Fibroblast of pulmonary artery (primary cell): Measurements from ENCODE around the gene MPRIP.
A peak's percentile ranks its signal among the peaks of the same experiment; 100 is the strongest.

Experiments
- DNase-seq: peaks from one replicate; pipeline ENCODE4 v3.0.0-alpha.2; 2010; ENCODE audit warnings: low read depth
- H3K4me3 ChIP-seq: replicated peaks from 2 replicates; pipeline ENCODE4 v1.5.1; 2011; ENCODE audit warnings: low read depth, mild to moderate bottlenecking, control low read depth, low read length, moderate library complexity
- TF ChIP-seq, protein P1 (sequence below): IDR thresholded peaks from 2 replicates; pipeline ENCODE4 v1.5.1; 2011; ENCODE audit warnings: mild to moderate bottlenecking, control low read depth, low read length, inconsistent platforms; ENCODE audit errors: missing control alignments

Gene MPRIP

DNA sequence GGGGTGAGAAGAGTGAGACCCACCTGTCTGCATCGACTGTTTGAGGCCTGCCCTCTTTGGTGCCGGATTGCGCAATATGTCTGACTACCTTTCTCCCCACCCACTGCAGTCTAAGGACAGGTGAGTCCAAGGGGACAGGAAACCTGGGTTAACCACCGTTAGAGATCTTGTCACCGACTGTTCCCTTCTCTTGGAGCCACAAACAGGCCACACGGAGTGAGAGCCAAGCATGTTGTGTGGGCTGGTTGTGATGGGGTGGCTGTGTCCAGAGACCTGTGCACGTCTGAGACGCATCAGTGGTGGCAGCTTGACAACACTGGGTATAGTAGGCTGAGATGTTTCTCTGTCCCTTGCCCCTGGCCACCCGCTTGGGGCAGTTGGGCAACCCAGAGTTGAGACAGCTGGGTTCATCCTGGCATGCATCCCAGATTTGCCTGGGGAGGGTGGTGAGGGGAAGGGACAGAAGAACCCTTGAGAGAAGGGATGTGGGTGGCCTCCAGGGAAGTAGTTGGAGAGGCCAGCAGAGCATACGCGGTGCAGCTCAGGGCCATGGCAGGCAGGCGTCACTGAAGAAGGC, 21.4 kb downstream of the MPRIP start:
- no peak for DNase-seq
- TF ChIP-seq, protein P1, sequence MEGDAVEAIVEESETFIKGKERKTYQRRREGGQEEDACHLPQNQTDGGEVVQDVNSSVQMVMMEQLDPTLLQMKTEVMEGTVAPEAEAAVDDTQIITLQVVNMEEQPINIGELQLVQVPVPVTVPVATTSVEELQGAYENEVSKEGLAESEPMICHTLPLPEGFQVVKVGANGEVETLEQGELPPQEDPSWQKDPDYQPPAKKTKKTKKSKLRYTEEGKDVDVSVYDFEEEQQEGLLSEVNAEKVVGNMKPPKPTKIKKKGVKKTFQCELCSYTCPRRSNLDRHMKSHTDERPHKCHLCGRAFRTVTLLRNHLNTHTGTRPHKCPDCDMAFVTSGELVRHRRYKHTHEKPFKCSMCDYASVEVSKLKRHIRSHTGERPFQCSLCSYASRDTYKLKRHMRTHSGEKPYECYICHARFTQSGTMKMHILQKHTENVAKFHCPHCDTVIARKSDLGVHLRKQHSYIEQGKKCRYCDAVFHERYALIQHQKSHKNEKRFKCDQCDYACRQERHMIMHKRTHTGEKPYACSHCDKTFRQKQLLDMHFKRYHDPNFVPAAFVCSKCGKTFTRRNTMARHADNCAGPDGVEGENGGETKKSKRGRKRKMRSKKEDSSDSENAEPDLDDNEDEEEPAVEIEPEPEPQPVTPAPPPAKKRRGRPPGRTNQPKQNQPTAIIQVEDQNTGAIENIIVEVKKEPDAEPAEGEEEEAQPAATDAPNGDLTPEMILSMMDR, result no peak
- no peak overlapping the region for H3K4me3 ChIP-seq

DNA sequence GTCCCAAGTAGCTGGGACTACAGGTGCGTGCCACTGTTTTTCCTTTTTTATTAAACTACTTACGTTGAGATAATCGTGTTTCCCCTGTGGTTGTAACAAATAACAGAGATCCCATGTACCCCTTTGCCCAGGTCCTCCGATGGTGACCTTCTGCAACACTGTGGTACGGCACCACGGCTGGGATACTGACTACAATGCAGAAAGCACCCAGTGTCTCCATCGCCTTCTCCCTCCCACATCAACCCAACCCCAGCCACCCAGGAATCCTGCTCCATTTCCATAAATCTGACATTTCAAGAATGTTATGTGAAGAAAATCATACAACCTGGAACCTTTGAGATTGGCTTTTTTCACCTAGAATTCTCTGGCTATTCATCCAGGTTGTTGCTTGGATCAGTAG, 22.1 kb downstream of the MPRIP start:
- TF ChIP-seq, protein P1, result no peak
- no peak for DNase-seq

DNA sequence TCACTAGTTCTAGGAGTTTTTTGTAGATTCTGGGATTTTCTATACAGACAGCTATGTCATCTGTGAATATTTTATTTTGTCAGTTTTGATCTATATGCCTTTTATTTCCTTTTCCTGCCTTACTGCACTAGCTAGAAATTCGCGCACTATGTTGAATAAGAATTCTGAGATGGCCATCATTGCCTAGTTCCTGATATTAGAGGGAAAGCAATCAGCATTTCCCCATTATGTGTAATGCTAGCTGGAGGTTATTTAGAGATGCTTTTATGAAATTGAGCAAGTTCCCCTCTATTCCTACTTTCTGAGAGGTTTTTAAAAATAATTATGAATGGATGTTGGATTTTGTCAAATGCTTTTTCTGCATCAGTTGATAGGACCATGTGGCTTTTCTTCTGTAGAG, 23.8 kb downstream of the MPRIP start:
- TF ChIP-seq, protein P1, result no peak
- DNase-seq, result no peak
- no peak overlapping the region for H3K4me3 ChIP-seq

More for the DNA sequence above, 22.1 kb downstream of the MPRIP start:
- no peak overlapping the region for H3K4me3 ChIP-seq

DNA sequence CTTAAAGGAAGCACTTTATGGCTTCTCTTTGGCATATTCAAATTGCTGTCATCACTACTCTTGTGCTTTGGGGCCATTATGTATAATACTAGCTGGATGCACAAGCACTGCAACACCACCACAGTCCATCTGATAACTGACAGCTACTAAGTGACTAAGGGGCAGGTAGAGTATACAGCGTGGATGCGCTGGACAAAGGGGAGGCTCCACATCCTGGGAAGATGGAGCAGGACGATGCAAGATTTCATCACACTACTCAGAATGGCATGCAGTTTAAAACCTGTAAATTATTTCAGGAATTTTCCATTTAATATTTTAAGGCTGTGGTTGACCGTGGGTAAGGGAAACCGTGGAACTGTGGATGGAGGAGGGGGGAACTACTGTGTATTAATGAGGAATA, 25.0 kb downstream of the MPRIP start:
- no peak overlapping the region for H3K4me3 ChIP-seq
- TF ChIP-seq, protein P1, result no peak
- peak; percentile 34 for DNase-seq

DNA sequence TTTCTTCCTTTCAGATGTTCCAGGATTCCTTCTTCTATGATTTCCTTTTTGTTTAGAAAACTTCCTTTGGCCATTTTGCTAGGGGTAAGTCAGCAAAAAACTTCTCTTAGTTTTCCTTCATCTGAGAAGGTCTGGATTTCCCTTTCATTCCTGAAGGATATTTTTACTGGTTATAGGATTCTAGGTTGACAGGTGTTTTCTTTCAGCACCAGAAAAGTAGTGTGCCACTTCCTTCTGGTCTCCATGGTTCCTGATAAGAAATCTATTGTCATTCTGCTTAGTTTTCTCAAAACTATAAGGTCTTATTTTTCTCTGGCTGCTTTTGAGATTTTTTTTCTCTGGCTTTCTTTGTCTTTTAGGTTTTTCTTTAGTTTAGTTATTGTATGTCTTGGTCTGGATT, 27.6 kb downstream of the MPRIP start:
- TF ChIP-seq, protein P1, result no peak
- DNase-seq, result no peak
- H3K4me3 ChIP-seq, result no peak overlapping the region

DNA sequence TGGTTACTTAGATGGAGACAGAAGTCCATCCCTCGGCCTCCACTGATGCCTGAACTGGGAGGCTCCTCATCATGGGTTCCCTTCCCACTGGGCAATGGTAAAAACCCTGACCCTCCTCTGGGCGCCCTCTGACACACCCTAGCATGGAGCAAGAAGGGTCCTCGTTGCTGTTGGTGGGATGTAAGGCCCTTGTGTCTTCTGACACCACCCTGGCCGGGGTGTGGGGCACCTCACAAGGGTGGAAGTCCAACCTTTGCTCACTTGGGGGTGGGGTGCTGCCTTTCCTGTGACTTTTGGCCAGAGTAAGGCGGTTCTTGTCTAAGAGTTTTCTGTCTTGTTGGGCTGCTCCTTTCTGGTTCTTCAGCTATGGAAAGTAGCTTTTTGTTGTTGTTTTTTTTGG, 28.7 kb downstream of the MPRIP start:
- no peak for DNase-seq
- no peak overlapping the region for H3K4me3 ChIP-seq
- TF ChIP-seq, protein P1, result no peak

DNA sequence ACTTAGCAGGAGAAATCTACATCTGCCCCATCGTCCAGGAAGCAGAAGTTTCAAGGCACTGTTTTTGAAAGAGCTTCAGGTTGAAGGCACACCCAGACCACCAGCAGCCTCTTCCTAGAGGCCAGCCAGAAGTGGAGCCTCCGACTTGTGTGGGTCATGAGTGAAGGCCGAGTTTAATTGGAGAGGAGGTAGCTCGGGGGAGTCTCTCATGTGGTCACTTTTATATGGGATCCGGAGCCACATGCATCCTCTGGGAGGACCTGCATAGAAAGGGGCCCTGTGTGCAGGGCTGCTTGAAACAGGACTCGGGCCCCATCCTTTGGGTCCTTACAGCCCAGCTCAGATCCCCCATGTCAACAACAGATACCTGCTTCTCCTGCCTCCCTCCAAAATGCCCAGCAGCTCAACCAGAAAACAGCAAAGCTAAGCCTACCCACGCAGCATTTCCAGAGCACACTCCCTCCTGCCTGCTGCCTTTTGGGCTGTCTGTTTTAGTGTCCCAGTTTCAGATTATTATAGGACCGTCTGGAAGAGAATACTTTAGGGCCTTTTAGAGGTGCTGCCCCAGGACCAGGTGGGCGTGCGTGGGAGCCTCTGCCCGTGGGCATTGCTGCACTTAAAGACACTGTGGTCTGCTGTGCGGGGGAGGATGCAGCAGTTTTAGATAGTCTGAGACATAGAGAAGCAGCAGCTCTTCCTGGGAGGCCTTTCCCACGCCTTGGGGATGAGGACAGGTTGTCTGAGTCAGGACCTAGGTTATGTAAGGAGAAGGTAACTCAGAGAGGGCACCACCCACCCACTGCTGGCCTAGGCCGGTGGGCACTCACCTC, 29.5 kb downstream of the MPRIP start:
- DNase-seq, result no peak
- TF ChIP-seq, protein P1, result no peak
- no peak overlapping the region for H3K4me3 ChIP-seq
